GM12864 (cell line): Measurements from ENCODE around the gene PPP1R9B.

Experiments used
- DNase-seq: peaks from one replicate; pipeline ENCODE4 v3.0.0-alpha.2; 2011; ENCODE audit warnings: low read depth
- H3K4me3 ChIP-seq: 2 replicates; pipeline ENCODE4 v1.5.1; 2011; ENCODE audit warnings: mild to moderate bottlenecking, low read depth, low read length, control low read depth
- TF ChIP-seq, protein P1 (sequence below): IDR thresholded peaks from 2 replicates; pipeline ENCODE4 v1.5.1; 2011; ENCODE audit warnings: low read depth, mild to moderate bottlenecking, moderate library complexity, low read length, control low read depth, inconsistent platforms; ENCODE audit errors: missing control alignments

The PPP1R9B gene

DNA sequence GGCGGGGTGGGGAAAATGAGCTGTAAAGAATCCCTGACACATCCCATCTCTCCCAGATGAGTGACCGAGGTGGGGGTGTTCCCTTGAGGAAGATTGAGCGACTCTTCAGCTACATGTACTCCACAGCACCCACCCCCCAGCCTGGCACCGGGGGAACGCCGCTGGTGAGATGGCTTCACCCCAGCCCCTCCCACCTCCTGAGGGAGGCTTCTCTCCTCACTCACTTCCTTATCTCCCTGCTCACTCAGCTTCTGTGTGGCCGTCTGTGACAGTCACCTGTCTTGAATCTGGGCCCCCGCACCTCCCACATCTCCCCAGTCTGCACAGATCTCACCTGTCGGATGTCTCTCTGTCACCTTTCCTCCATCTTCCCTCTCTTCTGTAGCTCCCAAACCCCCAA lies 41.9 kb downstream of the PPP1R9B start:
- no peak overlapping the region for H3K4me3 ChIP-seq
- DNase-seq, result no peak
- TF ChIP-seq, protein P1, sequence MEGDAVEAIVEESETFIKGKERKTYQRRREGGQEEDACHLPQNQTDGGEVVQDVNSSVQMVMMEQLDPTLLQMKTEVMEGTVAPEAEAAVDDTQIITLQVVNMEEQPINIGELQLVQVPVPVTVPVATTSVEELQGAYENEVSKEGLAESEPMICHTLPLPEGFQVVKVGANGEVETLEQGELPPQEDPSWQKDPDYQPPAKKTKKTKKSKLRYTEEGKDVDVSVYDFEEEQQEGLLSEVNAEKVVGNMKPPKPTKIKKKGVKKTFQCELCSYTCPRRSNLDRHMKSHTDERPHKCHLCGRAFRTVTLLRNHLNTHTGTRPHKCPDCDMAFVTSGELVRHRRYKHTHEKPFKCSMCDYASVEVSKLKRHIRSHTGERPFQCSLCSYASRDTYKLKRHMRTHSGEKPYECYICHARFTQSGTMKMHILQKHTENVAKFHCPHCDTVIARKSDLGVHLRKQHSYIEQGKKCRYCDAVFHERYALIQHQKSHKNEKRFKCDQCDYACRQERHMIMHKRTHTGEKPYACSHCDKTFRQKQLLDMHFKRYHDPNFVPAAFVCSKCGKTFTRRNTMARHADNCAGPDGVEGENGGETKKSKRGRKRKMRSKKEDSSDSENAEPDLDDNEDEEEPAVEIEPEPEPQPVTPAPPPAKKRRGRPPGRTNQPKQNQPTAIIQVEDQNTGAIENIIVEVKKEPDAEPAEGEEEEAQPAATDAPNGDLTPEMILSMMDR, result no peak

DNA sequence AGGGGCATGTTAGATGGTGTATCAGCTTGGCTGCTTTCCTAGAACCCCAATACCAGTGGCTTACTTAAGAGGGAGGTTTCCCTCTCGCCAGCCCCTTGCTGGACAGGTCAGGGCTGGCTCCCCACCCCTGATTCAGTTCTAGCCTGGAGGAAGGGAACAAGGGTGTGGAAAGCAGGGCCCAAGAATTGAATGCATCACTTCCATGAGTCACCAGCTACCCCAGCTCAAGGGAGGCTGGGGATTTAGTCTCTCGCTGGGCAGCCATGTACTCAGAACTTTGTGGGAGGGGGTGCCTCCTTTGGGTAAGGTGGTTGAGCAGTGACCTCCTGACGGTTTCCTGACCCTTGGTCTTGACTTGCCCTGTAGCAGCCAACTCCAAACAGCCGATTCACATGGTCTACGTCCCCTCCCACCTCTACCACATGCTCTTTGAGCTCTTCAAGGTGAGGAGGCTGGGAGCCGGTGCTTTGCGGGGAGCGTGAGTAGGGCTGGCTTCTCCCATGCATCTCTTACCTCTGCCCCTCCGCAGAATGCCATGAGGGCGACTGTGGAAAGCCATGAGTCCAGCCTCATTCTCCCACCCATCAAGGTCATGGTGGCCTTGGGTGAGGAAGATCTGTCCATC lies 42.6 kb downstream of the PPP1R9B start:
- no peak overlapping the region for H3K4me3 ChIP-seq
- DNase-seq, result no peak
- TF ChIP-seq, protein P1, result no peak

DNA sequence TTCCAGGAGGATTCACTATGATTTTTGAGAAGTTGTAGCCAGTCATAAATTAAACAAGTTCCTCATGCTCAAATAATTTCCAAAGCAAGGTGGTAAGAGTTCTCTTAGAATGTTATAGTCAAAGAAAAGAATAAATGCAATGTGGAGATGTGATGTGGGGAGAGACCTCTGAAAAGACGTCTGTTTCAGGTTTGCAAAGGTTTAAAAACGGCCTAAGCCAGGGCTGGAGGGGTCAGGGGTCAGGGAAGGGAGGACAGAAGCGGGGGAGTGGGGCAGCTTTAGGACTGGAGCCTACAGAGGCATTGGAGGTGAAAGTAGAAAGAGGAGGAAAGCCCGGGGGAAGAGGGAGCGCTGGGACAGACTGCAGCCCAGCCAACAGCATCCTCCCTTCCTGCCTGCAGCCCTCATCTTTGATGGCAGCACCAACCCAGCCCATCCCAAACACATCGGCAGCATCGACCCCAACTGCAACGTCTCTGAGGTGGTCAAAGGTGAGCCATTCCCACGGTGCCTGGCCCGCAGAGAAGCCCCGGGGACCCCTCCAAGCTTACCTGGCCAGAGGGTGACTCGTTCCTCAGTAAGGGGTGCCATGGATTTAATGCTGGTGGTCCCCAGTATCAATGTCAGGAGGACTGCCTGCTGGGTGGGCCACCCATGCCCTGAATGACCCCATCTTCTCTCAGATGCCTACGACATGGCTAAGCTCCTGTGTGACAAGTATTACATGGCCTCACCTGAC lies 43.9 kb downstream of the PPP1R9B start:
- TF ChIP-seq, protein P1, result no peak
- no peak for DNase-seq
- H3K4me3 ChIP-seq, result no peak overlapping the region

DNA sequence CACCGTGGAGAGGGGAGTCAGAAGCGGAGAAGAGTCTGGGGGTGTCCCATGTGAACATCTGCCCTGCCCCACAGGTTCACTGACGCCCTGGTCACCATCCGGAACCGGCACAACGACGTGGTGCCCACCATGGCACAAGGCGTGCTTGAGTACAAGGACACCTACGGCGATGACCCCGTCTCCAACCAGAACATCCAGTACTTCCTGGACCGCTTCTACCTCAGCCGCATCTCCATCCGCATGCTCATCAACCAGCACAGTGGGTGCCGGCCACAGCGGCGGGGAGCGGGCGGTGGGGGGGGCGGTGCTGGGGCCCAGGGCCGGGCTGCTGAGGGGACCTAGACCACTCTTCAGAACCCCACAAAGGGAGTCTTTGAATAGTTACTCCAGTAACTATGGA lies 44.7 kb downstream of the PPP1R9B start:
- no peak overlapping the region for H3K4me3 ChIP-seq
- TF ChIP-seq, protein P1, result no peak
- no peak for DNase-seq

DNA sequence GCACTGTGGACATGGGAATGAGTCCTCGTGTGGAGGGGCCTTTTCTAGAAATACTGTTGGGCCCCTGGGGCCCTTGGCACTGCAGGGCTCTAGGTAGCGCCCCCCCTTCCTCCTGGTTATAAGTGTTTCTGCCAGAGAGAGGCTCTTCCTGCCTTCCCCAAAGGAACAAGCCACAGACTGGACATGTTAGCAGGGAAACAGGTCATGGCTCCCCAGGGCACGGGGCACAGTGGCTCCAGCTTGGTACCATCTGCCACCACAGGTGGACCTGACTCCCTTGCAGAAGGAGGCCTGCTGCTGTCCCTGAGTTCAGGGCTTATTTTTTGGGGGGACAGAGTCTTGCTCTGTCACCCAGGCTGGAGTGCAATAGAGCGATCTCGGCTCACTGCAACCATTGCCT lies 46.5 kb downstream of the PPP1R9B start:
- TF ChIP-seq, protein P1, result no peak
- DNase-seq, result no peak
- no peak overlapping the region for H3K4me3 ChIP-seq

DNA sequence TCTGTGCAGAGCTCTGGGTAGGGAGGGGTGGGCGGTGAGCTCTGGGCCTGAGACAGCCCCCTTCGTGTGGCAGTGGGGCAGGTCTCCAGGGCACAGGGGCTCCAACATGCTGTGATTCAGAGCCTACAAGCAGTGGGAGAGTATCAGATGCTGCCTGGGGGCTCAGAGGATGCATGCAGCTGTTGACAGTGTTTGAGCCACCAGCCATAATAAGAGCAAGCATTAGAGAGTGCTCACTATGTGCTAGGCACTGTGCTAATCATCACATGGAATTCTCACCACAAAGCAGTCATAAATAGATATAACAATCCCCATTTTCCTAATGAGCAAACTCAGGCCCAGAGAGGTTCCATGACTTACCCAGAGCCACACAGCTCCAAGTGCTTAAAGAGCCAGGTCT lies 47.2 kb downstream of the PPP1R9B start:
- TF ChIP-seq, protein P1, result no peak
- H3K4me3 ChIP-seq, result no peak overlapping the region
- DNase-seq, result no peak
